ENCODE measurements around the gene MVB12B. TPM values are rescaled to one million over a fixed set of nuclear protein-coding genes. Genes with fewer than 3 reads are reported as not detected.

Gene MVB12B
- total and polyA plus RNA-seq, 2 of the 4 experiments (the other 2 are of a cell fraction) = 2.0 to 4.0 TPM

DNA sequence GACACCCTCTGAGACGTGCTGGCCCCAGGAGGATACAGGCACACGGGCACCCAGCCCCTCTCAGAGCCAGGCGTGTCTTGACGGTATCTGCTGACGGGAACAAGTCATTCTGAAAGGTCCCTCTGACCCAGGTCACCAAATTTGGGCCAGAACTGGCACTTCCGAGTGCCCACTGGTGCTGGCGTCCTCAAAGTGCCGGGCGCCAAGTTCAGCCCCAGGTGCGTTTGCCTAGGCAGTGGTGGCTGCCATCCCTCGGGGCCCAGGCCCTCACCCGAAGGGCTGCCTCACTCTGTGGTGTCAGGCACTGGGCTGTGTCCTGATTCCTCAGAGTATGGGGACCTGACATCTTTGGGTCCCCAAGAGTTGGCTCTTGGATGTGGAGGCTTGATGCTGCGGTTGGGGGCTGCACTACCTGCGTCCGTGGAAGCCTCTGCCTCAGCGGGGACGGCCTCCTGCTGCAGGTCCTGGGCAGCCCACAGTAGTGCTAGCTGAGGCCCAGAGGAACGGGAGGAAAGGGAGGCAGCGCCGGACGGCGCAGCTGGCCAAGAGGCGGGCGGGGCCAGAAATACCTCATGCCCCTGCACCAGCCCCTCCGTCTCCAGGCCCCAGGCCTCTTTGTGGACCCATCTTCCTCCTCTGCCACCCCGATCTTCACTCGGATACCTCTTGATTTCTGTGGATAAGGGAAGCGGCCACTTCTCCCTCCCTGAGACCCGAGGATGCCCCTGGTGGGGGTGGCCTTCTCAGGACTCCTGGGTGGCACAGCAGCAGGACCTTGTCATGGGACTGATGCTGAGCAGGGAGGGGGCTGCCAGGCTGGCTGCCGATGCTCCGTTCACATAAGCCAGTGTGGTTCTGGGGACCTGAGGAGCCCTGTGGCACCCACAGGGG is 177.7 kb downstream of the MVB12B start:
- no peak for DNase-seq
- Histone ChIP-seq H3K18ac (ENCODE audit: low read depth, low read length) (no peak overlapping the region), H4K20me1 (ENCODE audit: insufficient read depth, low read length) (peaks cover 7% of the 10 kb centered on the region; the same call in 1 of the 2 replicates), H3K4me1 (ENCODE audit: control insufficient read depth, insufficient read depth, low read length) (peaks cover 4% of the 10 kb centered on the region; the same call in 1 of the 2 replicates), H2AFZ (replicated peaks; ENCODE audit: low read length, poor library complexity) (no peak overlapping the region), H2BK5ac (ENCODE audit: low read depth, low read length, poor library complexity, severe bottlenecking) (no peak overlapping the region), H3K4me3 (ENCODE audit: insufficient read depth, low read depth, low read length) (no peak overlapping the region), H2BK15ac (ENCODE audit: low read depth, low read length) (no peak overlapping the region), H2AK5ac (ENCODE audit: low read depth, low read length) (no peak overlapping the region), H3K9ac (ENCODE audit: low read depth, low read length) (no peak overlapping the region), H3K27ac (ENCODE audit: insufficient read depth, low read length) (no peak overlapping the region), H3K79me1 (ENCODE audit: low read depth in 1 of 2, low read length in 2 of 2) (no peaks in the 10 kb centered on the region), H2BK120ac (ENCODE audit: low read depth, low read length) (no peak overlapping the region), H2AK9ac (replicated peaks; ENCODE audit: low read depth, low read length, poor library complexity) (no peak overlapping the region), H4K8ac (ENCODE audit: low read depth in 2 of 2, low read length in 2 of 2) (no peak overlapping the region), H3K4me2 (ENCODE audit: low read depth, low read length) (no peak overlapping the region), H3K14ac (replicated peaks; ENCODE audit: low read depth, low read length) (no peak overlapping the region), H3K56ac (ENCODE audit: extremely low read depth, insufficient read depth, low read length) (no peak overlapping the region), H4K91ac (ENCODE audit: insufficient read depth, low read depth, low read length) (no peak overlapping the region), H3K23ac (ENCODE audit: low read depth, low read length) (no peak overlapping the region), H3K9me1 (ENCODE audit: insufficient read depth, low read length) (no peaks in the 10 kb centered on the region), H4K5ac (ENCODE audit: low read depth, low read length) (no peak overlapping the region), H3K27me3 (ENCODE audit: control insufficient read depth, insufficient read depth, low read length) (peaks cover 7% of the 10 kb centered on the region), H3K4ac (ENCODE audit: low read depth, low read length) (no peak overlapping the region), H2BK20ac (ENCODE audit: low read depth, low read length) (no peak overlapping the region), H3K36me3 (ENCODE audit: control insufficient read depth, insufficient read depth, low read length) (peaks cover 4% of the 10 kb centered on the region; the same call in 1 of the 2 replicates), H3K9me3 (ENCODE audit: control insufficient read depth, insufficient read depth, low read length) (no peaks in the 10 kb centered on the region)
- CTCF ChIA-PET = no interaction called here
- no TSS peak for BruUV-seq (replicated peaks)
- in situ Hi-C loops (cut with MboI; ENCODE audit: low sequenced_read_pairs) (loop anchor here (5.0 kb wide), 1 partner anchor 53 kb away; no protein-coding TSS in a partner anchor), dilution Hi-C loops (cut with HindIII; ENCODE audit: low sequenced_read_pairs, unreplicated experiment) (no loop called here), intact Hi-C loops (cut with micrococcal nuclease) (no loop called here)
- ATAC-seq (ENCODE audit: low read depth) = no peak
- no peak for TF ChIP-seq BHLHE40 (IDR thresholded peaks at IDR 0.05; ENCODE audit: low read depth, low read length)
- TF ChIP-seq ELK1 (IDR thresholded peaks at IDR 0.05; ENCODE audit: borderline replicate concordance, low read depth, low read length) = no peak
- no peak for TF ChIP-seq MAZ (IDR thresholded peaks at IDR 0.05; ENCODE audit: borderline replicate concordance, low read depth, low read length)
- TF ChIP-seq, protein P1, sequence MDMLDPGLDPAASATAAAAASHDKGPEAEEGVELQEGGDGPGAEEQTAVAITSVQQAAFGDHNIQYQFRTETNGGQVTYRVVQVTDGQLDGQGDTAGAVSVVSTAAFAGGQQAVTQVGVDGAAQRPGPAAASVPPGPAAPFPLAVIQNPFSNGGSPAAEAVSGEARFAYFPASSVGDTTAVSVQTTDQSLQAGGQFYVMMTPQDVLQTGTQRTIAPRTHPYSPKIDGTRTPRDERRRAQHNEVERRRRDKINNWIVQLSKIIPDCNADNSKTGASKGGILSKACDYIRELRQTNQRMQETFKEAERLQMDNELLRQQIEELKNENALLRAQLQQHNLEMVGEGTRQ (IDR thresholded peaks at IDR 0.05; ENCODE audit: low read depth, low read length) = no peak
- no peak for TF ChIP-seq SMC3 (IDR thresholded peaks at IDR 0.05; ENCODE audit: low read depth, low read length)
- no peak for TF ChIP-seq POLR2A (IDR thresholded peaks at IDR 0.05; ENCODE audit: low read depth, low read length)
- no peak for TF ChIP-seq MAFK (IDR thresholded peaks at IDR 0.05; ENCODE audit: low read depth, low read length)
- no peak for TF ChIP-seq RCOR1 (IDR thresholded peaks at IDR 0.05; ENCODE audit: insufficient replicate concordance, low read length)
- no peak for TF ChIP-seq FOS (IDR thresholded peaks at IDR 0.05; ENCODE audit: low read depth, low read length)
- WGBS, 2 experiments (ENCODE audit: extremely low coverage in 2 of 2, insufficient read length in 1 of 2) = 97% methylated on average over 12 of the region's 31 CpGs; no CpG with 5 or more reads in 1 of the 2 experiments
- POLR2A ChIA-PET (ENCODE audit: unreplicated experiment) = no interaction called here
